Midbrain (tissue), 1 donor: ENCODE measurements around the gene CAST.
A peak's percentile ranks its signal among the peaks of the same experiment; 100 is the strongest.

Experiments used
- DNase-seq: peaks from one replicate; lab custom pipeline; 2025; lab: John Stamatoyannopoulos, UW

CAST gene

DNA sequence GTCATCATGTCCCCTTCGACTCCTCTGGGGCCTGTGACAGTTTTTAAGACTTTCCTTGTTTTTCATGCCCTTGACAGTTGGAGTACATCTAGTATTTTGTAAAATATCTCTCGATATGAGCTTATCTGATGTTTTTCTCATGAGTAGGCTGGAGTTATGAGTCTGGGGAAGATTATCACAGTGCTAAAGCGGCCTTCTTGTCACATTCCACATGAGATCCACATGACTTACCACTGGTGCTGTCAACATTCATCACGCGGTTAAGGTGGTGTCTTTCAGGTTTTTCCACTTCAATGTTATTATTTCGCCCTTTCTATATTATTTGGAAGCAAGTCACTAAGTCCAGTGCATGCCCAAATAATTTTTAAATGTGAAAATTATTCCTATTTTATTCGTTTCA, 17.1 kb upstream of the CAST start:
- no peak for DNase-seq

DNA sequence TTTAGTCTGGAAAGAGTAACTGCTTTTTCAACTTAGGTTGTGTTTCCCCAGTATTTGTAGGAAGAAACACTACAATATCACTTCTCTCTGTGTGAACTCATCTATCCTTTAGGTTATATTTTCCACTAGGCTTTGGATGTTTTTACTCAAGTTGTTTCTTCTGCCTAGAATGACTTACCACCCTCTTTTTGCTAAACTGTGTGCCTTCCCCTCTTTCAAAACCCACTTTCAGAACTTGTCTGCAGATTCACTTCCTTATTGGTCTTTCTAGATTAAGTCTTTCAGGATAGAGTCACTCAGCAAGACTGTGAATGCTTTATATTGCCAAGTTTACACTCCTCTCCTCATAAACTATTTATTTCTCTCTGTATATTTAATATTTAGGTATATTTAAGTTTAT, 14.2 kb upstream of the CAST start:
- DNase-seq, result no peak

DNA sequence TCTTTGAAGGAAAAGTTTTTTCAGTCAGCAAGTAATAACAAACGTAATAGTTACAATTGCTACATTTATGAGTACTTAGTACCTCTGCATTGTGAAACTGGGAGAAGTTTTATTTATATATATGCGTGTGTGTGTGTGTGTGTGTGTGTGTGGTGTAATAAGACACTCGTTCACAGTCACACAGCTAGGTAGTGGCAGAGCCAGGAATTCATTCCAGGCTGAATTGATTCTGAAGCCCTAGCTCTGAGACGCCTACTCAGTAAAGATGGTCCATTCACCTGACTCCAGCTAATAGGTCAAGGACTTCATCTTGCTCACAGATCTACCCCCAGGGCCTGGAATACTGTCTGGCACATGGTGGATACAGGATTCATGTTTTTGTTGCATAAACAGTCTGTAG, 13.6 kb upstream of the CAST start:
- DNase-seq, result no peak

DNA sequence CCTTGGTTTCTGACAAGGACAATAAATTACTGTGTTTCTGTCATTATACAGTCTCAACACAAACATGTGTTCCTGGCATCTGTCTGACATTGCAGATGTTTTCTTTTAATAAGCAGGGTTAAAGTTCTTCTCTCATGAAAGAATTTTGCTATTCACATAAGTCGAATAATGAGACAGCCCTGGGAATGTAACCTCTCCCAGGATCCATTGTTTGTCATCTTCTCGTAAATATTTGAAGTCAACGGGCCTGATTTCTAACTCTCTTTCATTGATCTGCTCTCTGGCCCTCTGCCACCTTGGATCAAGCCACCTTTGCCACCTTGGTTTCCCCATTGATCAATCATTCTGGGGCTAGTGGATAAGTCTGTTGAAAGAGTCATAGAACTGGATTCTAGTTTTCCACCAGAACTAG, 12.9 kb upstream of the CAST start:
- no peak for DNase-seq

DNA sequence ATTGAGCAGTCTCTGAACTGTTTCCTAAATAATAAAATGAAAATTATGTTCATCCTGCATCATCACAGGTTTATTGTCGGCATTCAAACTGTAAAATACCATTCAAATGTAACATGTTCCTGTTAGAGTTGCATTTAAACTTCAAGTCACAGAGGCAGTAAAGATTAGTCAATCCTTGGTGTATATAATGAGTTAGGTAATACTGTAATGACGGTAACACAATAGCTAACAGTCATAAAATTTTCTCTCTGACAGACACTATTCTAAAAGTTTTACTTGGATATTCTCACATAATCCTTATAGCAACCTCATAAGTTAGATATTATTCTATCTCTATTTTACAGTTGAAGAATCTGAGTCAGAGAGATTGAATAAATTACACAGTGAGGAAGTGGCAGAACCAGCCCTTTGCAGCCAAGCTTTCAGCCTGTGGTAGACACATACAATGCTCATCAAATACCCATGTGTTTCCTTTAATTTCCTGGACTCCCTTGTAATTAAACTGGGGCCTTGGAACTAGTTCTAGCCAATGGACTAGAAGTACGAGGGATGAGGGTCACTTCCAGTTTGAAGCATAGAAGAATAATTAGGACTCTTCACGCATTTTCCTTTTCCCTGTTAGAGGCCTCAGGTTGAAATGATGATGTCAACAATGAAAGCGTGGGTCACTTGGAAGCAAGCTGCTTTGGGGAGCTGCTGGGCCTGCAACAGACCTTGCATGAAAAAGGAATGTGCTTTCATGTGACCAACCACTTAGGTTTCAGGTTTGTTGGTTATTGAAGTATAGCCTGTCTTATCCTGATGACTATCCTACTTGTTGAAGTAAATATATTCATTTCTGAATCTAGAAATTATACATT, 12.3 kb upstream of the CAST start:
- no peak for DNase-seq

DNA sequence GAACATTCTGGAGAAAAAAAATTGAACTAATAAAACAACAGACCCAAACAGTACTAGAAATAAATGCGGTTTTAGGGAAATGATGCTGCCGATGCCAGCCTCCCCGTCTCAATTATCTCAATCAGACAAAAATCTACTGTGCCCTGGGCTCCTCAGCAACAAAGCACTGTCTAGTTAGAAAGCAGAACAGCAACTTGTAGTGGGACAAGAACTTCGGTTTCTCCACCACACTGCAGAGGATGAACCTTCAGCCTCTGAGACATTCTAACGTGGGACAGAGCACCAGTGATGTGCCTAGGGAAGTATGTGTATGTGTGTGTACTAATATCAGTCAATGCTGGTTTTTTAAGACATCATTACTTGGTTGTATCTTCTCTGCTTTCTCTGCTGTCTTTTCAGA, 11.1 kb upstream of the CAST start:
- no peak for DNase-seq

DNA sequence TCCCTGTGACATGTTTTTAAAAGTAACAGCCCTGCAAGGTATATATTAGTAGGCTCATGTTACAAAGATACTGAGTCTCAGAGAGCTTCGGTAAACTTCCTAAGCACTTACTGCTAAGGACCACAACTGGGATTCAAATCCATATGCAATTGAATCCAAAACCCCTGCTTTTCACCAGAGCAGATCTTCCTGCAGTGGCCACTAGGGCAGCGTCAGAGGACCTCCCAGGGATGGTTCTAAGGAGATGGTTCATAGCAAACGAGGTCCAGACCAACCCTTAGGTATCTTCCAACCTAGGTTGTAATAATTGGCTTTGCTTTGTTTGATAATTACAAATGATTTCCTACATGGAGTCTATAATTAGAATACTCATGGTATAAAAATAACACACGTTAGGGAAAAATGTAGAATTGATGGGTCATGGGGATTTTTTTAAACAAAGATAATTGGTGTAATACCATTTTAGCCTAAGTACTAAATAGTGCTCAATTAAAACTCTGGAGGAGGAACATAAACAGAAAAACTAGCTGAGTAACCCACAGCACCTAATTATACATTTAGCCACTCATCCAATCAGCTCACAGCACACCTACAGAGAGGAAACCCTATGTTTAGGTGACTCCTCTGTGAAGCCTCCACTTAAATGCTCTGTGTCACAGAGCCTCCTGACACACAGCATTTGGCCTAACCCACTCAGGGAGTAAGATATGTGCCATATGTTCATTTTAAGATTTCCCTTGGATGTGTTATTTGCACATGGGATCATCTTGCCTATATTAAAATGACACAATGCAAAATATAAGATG, 10.0 kb upstream of the CAST start:
- no peak for DNase-seq

DNA sequence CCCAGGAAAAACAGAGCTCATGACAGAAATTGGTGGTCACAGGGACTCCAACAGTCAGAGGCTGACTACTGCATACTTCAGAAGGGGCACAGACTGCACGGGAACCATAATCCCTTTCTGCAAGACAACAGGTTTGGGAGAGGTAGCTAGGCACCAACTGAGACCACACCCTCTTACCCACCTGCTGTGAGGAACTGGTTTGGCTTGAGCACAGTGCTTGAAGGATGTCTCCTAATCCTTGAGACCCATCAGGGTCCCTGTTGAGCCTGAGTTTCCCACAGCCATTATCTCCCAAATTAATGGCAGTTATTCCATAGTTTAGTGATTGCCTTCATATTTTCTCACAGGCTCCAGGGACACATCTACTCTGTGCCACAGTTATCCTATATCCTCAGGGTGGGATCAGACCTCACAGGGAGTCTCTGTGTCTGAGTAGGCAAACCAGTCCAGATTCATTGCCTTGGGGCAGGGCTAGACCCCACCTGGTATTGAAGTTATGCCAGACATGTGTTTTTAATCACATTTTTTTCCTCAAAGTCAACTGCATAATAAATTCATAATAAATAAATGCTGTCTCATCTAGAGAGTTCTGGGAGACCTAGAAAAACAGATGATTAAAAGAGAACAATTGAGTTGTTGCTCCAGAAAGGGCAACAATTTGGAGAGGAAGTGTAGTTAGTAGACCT, 9.3 kb upstream of the CAST start:
- no peak for DNase-seq

DNA sequence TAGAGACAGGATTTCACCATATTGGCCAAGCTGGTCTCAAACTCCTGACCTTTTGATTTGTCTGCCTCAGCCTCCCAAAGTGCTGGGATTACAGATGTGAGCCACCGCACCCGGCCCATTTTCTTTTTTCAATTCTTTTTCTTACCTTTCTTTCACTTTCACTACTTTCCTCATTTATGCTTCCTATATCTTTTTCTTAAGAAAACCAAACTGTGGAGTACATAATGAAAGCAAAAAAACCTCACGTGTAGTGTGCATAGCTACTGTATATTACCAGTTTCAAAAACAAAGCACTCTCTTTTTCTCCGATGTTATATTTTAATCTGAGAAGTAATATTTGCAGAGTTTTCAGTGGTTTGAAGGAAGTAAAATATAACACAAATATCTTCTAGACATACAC, 8.0 kb upstream of the CAST start:
- no peak for DNase-seq

DNA sequence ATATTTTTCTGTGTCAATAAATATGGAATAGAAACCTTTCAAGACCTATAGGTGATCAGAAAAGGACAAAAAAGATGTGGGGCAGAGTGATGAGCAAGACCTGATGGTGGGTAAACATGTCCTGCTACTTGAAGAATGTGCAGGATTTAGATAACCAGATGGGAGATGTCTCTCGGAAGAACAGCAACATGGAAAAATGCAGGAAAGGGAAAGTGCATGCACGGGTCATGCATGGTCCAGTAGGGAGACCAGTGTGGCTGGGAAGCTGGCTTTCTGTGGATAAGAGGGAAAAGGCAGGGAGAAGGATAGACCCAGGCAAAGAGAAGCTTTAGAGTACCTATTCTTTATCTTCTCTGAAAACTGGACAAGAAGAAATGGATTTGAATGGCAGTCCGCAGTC, 7.1 kb upstream of the CAST start:
- DNase-seq, result no peak

DNA sequence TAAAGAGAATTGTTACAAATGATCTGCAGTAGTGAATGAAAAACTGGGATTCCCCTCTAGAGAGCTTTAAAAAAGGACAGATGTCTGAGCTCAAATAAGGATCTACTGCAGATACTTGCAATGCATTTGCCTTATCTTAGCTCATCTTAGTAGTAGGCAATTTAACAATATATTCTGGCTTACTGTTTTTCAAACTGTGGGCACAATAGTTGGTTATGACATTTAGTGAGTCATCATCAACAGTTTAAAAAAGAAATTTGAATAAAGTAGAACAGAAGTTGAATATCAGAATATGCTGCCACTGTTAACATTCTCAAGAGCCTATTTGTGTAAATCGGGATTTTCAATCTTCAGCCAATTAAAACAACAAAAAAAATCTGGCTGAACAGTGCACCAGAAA, 6.7 kb upstream of the CAST start:
- no peak for DNase-seq

DNA sequence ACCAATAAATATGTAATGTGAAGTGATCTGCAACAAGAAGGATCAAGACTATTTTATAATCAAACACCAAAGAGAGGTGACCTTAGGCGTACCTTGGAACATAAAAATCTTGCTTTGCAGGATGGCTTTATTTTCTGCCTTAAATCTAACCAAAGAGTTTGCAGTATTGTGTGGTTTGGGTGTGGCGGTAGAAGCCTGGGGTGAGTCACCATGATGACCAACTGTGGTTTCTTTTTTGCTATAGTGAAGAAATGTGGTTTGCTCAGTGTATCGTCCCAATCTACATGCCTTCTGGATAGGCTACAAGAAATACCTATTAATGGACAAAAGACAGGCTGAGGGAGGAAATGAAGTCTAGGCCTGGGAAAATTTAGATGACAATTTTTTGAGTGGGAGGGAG, 5.1 kb upstream of the CAST start:
- no peak for DNase-seq

DNA sequence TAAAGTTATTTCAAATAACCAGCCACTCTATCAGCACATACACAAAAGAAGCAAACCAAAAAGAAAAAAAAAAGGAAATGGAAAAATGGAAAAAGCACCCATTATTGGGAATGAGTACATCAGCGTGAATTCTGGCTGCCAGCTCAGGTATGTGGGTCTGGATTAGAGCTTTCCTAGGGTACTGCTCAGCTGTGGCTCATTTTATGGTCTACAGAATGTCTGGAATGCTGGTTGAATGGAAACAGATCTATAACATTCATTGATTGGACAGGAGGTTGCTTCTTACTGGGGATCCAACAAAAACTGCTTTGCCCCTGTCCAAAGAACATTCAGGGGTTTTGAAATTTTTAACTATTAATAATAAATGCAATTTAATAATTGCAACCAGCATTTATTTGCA, 3.9 kb upstream of the CAST start:
- DNase-seq, result no peak

DNA sequence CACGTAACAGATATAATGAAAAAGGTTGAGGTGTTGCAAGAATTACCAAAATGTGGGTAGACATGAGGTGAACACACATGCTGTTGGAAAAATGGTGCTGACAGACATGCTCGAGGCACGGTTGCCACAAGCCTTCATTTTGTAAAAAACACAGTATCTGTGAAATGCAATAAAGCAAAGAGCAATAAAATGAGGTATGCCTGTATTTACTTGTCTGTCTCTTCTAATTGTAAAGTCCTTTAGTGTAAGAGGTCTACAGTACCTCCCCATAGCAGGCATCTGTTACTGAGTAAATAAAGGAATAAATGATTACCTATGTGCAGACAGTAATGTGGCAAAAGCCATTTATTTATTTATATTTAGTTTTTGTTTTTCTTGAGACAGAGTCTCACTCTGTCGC, 3.0 kb upstream of the CAST start:
- DNase-seq, result no peak

DNA sequence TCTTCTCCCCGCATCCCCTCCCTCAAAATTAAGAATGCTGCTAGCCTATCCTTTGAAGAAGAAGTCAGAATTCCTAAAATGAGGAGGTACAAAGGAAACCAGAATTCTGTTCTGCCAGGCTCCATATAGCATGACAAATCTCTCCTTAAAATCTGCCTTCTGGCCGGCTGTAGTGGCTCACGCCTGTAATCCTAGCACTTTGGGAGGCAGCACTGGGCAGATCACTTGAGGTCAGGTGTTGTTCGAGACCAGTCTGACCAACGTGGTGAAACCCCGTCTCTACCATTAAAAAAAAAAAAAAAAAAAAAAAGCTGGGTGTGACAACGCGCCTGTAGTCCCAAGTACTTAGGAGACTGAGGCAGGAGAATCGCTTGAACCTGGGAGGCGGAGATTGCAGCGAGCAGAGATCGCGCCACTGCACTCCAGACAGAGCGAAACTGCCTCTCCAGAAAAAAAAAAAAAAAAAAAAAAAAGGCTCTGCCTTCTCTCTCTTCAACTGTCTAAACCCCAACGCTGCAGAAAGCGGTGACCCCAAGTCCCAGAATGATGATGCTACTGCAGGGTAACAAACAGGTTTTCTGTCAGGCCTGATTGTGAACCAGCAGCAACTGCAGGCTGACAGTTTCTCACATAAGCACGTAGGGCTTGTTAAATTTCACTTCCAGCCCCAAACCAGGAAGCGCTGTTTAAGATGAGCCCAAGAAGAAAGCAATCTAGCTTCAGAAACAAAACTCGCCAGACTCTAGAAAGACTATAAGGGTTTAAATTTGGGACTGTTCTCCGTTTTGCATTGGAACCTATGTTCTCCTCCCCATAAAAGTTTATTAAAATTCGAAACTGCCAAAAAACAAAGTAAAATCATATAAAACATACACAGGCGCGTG, 963 bp upstream of the CAST start:
- no peak for DNase-seq

DNA sequence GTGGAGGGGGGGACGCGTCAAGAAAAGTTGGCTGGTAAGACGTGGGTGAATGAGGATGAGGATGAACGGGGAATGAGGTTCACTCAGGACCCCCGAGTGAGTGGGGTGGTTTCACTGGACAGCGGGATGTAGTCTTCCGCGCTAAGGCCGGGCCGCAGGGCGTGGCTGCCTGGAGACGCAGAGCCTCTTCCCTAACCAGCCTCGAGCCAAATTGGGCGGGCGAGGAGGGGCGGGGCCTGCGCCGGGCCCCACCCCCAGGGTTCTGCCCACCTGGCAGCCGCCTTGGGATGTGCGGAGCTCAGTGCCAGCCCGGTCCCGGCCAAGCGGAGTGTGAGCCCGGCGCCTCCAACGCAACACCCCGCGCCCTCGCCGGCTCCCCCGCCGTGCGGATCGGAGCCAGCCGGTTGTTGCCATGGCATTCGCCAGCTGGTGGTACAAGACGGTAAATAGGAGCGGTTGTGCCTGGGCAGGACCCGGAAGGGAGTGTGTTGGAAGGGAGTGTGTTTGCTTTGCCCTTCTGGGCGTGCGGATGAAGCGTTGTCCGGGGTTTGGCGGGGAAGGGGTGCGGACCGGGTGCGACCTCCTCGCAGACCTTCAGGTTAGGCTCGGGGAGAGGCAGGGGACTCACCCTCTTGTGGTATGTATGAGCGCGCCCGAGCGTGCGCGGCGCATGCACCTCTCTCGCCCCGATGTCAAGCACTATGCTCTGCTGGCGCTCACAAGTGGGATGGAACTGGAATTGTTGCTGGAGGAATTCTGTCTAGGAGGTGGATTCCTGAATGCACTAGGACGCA, 746 bp downstream of the CAST start:
- peak; percentile 90 for DNase-seq

DNA sequence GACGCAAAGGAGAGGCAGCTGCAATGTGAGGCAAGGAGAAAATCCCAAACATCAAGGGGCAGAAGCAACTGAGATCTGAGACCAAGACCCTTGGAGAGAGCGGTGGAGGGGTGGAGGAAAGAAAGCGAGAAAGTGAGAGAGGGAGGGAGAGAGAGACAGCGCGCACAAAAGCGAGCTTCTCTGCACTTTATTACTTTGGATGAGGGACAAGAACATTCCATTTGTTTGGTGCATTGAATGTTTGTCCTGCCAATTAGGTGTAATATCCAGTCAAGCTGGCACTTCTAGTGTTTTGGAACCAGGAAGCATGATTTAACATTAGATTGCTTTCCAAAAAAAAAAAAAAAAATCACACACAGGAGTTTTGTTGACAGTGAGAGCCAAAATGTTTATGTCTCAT, 1.4 kb downstream of the CAST start:
- DNase-seq, result no peak

DNA sequence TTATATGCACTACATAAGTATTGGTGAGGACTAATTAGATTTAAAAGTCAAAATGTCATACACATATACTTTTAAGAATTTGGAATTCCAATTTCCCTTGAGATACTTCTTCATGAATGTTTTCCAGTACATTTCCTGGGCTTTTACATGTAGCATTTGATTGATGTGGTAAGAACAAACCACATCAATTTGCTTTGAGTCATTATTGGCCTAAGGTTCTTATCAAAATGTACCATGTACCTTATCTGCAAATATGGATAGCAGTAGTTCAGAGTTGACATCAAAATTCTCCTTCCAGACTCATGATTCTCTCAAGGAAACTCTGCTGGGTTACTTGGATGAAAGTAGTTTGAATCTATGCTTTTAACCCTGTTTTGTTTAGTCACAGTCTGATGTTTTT, 2.5 kb downstream of the CAST start:
- DNase-seq, result no peak

DNA sequence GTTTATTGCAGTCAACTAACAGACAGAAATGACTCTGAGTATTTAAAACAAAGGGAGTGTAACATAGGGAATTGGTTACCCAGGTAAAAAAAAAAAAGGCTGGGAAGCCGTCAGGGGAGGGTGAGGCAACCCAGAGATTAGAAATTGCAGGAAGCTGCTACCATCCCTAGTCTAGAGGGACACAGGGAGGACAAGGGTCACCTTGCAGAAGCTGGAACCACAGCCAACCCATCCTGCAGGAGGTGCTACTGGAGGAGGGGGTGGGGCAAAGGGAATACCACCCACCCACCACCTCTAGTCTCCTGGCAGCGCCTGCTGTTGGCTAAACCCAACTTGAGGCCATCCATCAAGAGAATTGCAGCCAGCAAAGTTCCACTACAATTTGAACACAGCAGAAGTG, 6.5 kb downstream of the CAST start:
- DNase-seq, result no peak

DNA sequence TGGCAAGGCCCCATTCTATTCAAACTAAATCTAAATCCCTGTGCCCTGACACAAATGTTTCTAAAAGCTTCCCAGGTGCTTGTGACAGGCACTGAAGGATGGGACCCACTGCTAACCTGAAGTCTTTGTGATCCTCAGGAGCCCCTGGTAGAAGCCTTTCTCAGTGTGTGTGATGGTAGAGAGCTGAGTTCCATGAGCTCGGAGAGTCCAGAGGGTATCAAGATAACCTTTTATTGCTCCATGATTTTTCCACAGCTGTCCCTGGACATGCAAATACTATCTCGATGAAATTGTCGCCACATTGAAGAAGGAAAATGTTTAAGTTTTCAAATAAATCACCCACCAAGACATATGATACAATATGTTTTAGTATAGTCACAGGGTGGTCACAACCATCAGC, 7.7 kb downstream of the CAST start:
- no peak for DNase-seq

DNA sequence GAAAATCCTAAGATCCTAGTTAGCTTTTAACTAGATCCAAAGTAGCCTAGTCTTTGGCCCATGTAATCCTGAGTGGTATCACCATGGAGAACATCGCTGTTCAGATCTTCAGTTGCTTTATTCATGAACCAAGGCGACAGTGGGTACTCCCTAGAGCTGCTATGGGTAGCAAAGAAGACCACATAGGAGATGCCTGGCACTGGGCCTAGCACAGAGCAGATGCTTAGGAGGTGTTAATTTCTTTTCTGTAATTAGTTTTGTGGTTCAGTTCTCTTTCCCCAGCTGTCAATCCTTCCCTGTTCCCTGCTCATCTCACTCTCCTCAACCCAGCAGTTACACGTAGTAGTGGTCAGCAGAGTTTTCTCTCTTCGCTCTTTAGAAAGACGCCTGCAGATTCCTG, 9.3 kb downstream of the CAST start:
- no peak for DNase-seq
